ENCODE data around the gene KLHL35. TPM values are rescaled to one million over a fixed set of nuclear protein-coding genes. Genes with fewer than 3 reads are reported as not detected.

Gene KLHL35, protein sequence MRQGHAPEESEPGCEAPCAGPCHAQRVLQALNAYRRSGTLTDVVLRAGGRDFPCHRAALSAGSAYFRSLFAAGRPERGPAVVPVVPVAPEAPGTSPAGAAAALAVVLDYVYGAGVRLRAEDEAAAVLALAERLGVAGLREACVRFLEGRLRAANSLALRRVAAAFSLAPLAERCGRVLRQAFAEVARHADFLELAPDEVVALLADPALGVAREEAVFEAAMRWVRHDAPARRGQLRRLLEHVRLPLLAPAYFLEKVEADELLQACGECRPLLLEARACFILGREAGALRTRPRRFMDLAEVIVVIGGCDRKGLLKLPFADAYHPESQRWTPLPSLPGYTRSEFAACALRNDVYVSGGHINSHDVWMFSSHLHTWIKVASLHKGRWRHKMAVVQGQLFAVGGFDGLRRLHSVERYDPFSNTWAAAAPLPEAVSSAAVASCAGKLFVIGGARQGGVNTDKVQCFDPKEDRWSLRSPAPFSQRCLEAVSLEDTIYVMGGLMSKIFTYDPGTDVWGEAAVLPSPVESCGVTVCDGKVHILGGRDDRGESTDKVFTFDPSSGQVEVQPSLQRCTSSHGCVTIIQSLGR
- total RNA-seq (10 to 100 TPM; 51.2 to 58.2 TPM), polyA plus RNA-seq (ENCODE audit: insufficient read depth, low read depth, low replicate concordance) (15.4 TPM)
- long read RNA-seq, donor 1, partial matches to known transcripts: 0 of 3 reads
- long read RNA-seq, donor 1, other reads (novel, unspliced or antisense): 0 of 3 reads
- long read RNA-seq, donor 2, transcript KLHL35-201 (6 exons, 1,500 nt): major isoform, 6 of 9 reads
- long read RNA-seq, donor 2, partial matches to known transcripts: 0 of 9 reads
- long read RNA-seq, donor 2, other reads (novel, unspliced or antisense): 0 of 9 reads

DNA sequence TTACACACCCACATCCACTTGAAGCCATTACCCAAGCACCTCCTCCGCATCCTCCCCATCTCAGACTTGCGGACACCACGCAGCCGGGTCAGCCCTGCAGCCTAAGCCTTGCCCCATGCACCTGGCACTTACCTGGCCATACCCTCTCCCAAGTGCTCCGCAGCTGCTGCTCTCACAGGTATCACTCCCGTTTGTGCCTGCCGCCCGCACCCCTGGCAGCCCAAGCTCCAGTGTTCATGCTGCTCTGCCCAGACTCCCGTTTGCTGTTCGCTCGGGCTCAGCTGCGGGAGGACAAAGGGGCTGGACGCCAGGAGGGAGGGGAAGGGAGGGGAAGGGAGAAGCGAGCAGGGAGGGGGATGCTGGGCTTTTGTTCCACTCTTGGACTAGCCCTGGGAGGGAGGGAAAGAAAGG lies at the start of gene KLHL35:
TSS of gene KLHL35 (minus strand) at position 293 of the 411 bp plus-strand sequence. CDS start 2,574 bp downstream, outside the sequence.
- Histone ChIP-seq H3K4me3 (no peak within 1 kb of the TSS), H3K4me1 (no peaks in the 10 kb centered on the region), H3K27ac (no peak within 1 kb of the TSS), H3K36me3 (ENCODE audit: low read depth, missing control alignments) (no peaks in the 10 kb centered on the region), H3K27me3 (no peaks in the 10 kb centered on the region), H3K9me3 (no peaks in the 10 kb centered on the region)
- no peak for DNase-seq
- 8 to 32% methylated on average over 10 to 14 of the region's 14 CpGs for WGBS, 2 donors
- intact Hi-C loops (cut with DNase I; ENCODE audit: low total_unique reads): no loop called here
- no peak for TF ChIP-seq POLR2A (IDR thresholded peaks at IDR 0.05)
- TF ChIP-seq, protein P1, sequence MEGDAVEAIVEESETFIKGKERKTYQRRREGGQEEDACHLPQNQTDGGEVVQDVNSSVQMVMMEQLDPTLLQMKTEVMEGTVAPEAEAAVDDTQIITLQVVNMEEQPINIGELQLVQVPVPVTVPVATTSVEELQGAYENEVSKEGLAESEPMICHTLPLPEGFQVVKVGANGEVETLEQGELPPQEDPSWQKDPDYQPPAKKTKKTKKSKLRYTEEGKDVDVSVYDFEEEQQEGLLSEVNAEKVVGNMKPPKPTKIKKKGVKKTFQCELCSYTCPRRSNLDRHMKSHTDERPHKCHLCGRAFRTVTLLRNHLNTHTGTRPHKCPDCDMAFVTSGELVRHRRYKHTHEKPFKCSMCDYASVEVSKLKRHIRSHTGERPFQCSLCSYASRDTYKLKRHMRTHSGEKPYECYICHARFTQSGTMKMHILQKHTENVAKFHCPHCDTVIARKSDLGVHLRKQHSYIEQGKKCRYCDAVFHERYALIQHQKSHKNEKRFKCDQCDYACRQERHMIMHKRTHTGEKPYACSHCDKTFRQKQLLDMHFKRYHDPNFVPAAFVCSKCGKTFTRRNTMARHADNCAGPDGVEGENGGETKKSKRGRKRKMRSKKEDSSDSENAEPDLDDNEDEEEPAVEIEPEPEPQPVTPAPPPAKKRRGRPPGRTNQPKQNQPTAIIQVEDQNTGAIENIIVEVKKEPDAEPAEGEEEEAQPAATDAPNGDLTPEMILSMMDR (IDR thresholded peaks at IDR 0.05): no peak

DNA sequence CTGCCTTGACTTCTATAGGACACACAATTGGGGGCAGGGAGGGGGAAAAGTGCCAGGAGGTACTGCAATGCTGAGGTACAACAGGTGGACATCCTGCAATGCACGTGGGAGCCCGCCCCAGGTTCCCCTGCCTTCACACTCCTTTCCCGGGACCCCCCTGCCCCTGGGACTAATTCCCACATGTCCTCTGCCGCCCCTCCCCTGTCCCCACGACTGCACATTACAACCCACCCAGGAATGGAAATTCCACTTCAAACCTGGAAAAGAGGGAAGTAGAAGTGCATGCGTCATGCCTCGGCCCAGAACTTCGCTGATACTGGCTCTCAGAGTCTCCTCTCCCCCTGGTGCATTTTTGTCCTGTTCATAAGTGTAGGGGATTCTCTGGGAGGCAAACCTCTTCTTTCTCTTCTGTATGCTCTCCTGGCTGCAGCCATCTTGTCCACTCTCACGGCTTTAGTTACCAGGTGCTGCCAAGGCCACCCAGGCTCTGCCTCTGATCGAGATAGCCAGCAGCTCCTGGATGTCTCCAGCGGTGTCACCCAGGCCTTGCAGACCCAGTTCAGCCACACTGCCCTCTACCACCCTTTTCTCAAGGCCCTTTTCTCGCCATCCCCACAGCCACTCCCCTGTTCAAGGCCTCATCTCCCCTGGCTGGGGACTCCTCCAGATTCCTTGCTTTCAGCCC lies 49.1 kb upstream of the KLHL35 start:
- intact Hi-C loops (cut with DNase I; ENCODE audit: low total_unique reads): no loop called here
- Histone ChIP-seq H3K27ac (no peak overlapping the region), H3K9me3 (no peaks in the 10 kb centered on the region), H3K36me3 (ENCODE audit: low read depth, missing control alignments) (no peaks in the 10 kb centered on the region), H3K4me1 (no peaks in the 10 kb centered on the region), H3K4me3 (no peak overlapping the region), H3K27me3 (no peaks in the 10 kb centered on the region)
- no peak for DNase-seq
- TF ChIP-seq POLR2A (IDR thresholded peaks at IDR 0.05): no peak
- TF ChIP-seq, protein P1 (IDR thresholded peaks at IDR 0.05): no peak
- WGBS, 2 donors: 79% methylated on average over 12 of the region's 12 CpGs

DNA sequence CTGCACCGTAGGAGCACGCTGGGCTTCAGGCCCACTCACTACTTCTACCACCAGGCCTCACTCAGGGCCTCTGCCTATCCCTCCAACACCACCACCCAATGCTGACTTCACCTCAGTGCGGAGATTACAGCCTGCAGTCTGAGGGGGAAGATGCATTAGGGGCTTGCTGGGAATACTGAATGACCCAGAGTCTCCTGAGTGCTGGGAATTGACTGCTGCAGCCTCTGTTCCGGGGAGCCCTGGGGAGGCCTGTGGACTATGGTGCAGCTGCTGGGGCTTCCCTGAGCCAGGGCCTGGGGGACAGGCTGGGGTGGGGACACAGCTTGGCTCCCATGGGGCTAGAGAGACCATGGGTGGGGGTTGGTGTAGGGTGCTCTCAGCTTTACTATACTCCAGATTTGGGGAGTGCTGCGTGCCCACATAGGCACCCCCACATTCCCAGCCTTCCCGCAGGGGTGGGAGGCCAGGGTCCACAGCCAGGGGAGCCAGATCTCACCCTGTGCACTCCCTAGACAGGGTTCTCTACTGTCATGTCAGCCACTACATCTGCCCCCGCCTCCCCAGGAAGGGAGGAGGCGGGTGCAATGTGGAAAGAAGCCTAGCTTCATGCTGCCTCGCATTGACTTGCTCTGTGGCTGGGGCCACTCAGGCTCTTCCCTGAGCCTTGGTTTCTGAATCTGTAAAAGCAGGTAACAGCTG lies 48.4 kb upstream of the KLHL35 start:
- no peaks in the 10 kb centered on the region for H3K4me1 ChIP-seq
- 94 to 96% methylated on average over 5 to 9 of the region's 9 CpGs for WGBS, 2 donors
- TF ChIP-seq POLR2A (IDR thresholded peaks at IDR 0.05): no peak
- TF ChIP-seq, protein P1 (IDR thresholded peaks at IDR 0.05): no peak
- no peaks in the 10 kb centered on the region for H3K36me3 ChIP-seq (ENCODE audit: low read depth, missing control alignments)
- H3K4me3 ChIP-seq: no peak overlapping the region
- no peaks in the 10 kb centered on the region for H3K27me3 ChIP-seq
- H3K9me3 ChIP-seq: no peaks in the 10 kb centered on the region
- DNase-seq: no peak
- no peak overlapping the region for H3K27ac ChIP-seq
- intact Hi-C loops (cut with DNase I; ENCODE audit: low total_unique reads): no loop called here
